ENCODE results near the gene MCC.

MCC gene

DNA sequence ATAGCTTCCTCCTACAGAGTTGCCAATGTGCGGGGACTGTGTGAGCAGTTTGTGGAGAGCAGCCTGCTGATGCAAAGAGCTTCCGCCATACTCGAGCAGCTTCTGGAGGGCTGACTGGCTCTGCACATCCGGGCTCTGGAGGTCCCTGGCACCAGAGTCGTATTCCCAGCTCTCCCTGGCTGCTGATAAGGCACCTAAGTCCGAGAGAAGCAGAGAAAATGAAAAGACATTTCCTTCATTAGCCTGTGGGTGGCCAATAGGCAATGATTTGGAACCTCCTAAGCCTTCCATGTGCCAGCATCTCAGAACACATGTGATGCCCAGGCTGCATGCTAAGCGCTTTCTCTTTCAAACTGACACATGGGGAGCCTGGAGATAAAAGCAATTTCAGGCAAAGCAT is 147.7 kb downstream of the MCC start:
- TF ChIP-seq, protein P1, sequence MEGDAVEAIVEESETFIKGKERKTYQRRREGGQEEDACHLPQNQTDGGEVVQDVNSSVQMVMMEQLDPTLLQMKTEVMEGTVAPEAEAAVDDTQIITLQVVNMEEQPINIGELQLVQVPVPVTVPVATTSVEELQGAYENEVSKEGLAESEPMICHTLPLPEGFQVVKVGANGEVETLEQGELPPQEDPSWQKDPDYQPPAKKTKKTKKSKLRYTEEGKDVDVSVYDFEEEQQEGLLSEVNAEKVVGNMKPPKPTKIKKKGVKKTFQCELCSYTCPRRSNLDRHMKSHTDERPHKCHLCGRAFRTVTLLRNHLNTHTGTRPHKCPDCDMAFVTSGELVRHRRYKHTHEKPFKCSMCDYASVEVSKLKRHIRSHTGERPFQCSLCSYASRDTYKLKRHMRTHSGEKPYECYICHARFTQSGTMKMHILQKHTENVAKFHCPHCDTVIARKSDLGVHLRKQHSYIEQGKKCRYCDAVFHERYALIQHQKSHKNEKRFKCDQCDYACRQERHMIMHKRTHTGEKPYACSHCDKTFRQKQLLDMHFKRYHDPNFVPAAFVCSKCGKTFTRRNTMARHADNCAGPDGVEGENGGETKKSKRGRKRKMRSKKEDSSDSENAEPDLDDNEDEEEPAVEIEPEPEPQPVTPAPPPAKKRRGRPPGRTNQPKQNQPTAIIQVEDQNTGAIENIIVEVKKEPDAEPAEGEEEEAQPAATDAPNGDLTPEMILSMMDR (IDR thresholded peaks at IDR 0.05; ENCODE audit: low read depth, low read length): peak; percentile 7
- peak; percentile 12 to 39 for DNase-seq (ENCODE audit: low read depth in 2 of 2)
- H3K4me3 ChIP-seq (replicated peaks in 1 of 2; ENCODE audit: low read depth in 2 of 2, low read length in 2 of 2): no peak overlapping the region

DNA sequence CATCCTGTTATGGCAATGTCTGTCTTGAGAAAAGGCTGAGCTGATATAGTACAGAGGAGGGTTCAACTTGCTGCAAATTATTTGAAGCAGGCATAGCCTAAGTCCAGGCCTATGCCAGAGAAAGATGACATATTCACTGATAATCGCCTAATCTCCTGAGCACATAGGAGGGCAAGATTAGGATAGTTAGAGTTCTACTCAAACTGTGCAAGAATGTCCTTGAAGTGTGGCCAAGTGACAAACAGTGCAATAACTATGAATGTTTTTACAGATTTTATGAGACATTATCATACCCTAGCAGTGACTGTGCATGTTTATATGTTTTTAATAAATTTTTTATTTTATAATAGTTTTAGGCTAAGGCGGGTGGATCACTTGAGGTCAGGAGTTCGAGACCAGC is 149.6 kb downstream of the MCC start:
- DNase-seq (ENCODE audit: low read depth in 2 of 2): peak; percentile 51 to 64
- TF ChIP-seq, protein P1 (IDR thresholded peaks at IDR 0.05; ENCODE audit: low read depth, low read length): no peak
- no peak overlapping the region for H3K4me3 ChIP-seq (replicated peaks in 1 of 2; ENCODE audit: low read depth in 2 of 2, low read length in 2 of 2)

DNA sequence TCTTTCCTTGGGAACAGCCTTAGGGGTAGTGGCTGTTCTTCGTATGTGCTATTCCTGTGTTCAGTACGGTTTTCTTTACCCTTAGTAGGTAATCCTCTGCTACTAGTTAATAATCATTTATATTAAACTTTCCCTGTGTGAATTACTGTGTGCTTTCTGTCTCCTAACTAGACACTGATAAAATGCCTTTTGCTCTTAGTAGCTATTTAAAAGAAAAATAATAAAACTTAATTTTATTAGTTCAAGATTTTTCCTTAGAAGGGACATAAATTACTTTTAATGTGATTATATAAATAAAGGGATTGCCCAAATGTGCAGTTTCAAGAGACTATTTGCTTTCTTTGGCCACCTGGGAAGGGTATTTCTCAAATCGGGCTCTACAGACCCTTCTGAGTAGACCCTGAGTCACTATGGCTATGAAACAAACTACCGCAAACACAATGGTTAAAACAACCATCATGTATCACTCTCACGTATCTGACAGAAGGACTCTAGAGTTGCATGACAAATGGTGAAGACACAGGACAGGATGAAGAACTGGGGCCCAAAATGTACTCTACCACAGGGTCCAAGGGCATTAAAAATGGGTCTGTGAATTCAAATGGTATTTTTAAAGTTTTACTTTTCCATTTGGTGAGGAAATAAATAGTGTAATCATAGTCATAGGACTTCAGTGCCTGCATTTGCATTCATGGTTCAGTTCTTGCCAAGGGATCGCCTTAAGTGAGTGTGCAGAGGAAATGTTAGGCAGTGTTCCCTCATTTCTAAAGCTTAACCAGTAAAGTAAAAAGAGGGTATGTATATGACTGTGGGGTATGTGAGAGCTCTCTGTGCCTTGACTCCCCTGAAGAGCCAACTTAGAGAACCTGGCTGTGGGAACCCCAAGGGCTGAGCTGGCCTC is 150.5 kb downstream of the MCC start:
- peak; percentile 40 to 75 for DNase-seq (ENCODE audit: low read depth in 2 of 2)
- no peak overlapping the region for H3K4me3 ChIP-seq (replicated peaks in 1 of 2; ENCODE audit: low read depth in 2 of 2, low read length in 2 of 2)
- TF ChIP-seq, protein P1 (IDR thresholded peaks at IDR 0.05; ENCODE audit: low read depth, low read length): no peak

DNA sequence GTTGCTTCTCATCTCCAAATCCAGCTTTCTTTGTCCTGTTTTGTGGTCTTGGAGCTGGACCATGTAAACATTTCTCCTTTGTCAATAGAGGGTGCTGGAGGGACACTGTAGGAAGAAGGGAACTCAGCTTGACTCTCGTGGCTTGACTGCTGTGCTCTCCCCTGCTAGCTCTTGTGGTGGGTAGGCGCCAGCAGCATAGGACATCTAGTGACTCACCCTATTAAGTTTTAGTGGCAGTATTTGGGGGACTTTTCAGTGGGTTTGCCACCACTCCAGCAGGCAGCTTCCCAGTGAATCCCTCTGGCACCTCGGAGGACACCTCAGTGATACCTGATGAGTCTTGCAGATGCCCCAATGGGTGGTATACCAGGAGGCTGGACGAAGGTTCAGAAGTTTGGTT is 151.3 kb downstream of the MCC start:
- TF ChIP-seq, protein P1 (IDR thresholded peaks at IDR 0.05; ENCODE audit: low read depth, low read length): peak; percentile 65
- DNase-seq (ENCODE audit: low read depth in 2 of 2): peak; percentile 87 to 92
- H3K4me3 ChIP-seq (replicated peaks in 1 of 2; ENCODE audit: low read depth in 2 of 2, low read length in 2 of 2): no peak overlapping the region

DNA sequence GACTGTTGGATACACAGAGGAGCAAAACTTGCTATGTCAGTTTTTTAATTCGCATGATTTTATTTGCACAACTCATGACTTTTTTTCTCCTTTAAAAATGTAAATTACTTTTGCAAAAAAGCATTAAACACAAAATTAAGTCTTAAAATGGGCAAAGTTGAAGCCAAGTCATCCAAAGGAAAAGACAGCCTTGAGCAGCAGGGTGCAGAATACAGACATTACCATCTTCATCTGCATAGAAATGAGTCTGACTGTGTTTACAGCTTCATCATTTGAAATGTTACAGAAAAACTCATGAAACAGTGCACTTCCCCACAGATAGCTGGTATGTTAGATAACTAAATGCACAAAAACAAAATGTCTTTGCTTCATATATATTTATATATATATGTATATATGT is 154.8 kb downstream of the MCC start:
- no peak for DNase-seq (ENCODE audit: low read depth in 2 of 2)
- no peak overlapping the region for H3K4me3 ChIP-seq (replicated peaks in 1 of 2; ENCODE audit: low read depth in 2 of 2, low read length in 2 of 2)
- TF ChIP-seq, protein P1 (IDR thresholded peaks at IDR 0.05; ENCODE audit: low read depth, low read length): no peak

DNA sequence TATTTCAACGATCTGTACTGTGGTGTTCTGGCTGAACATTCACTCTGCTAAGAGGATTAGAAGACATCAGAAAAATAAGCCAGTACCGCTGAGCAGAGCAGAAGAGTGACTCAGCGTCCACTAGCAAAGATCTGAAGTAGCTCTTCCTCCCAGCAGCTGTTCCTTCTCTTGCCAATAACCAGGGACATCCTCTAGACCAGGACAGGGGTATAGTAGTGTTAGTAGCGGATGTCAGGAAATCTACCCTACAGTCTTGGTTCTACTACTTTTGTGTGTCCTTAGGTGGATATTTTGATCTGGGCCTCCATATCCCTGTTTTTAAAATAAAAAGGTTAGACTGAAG is 157.1 kb downstream of the MCC start:
- TF ChIP-seq, protein P1 (IDR thresholded peaks at IDR 0.05; ENCODE audit: low read depth, low read length): no peak
- peak; percentile 64 to 68 for DNase-seq (ENCODE audit: low read depth in 2 of 2)
- peak overlapping the region in 1 of 2 donors; percentile 24 for H3K4me3 ChIP-seq (replicated peaks in 1 of 2; ENCODE audit: low read depth in 2 of 2, low read length in 2 of 2)

All from cardiac fibroblast (primary cell).